GM12878 (cell line): ENCODE data around the gene ZDHHC14. TPM values are rescaled to one million over a fixed set of nuclear protein-coding genes. Genes with fewer than 3 reads are reported as not detected.

ENCODE experiments used
- ASH2L ChIP-seq: fragments of 300-600, 200-600 bp; sonication (generic); IDR thresholded peaks from 2 replicates; pipeline ENCODE4 v1.6.1; 2017; ENCODE audit warnings: low read depth, mild to moderate bottlenecking, borderline replicate concordance
- ATF2 ChIP-seq: IDR thresholded peaks from 2 replicates; pipeline ENCODE4 v1.6.1; 2012; ENCODE audit warnings: low read length, inconsistent platforms
- BMI1 ChIP-seq: fragments of 450-650 bp; IDR thresholded peaks from 2 replicates; pipeline ENCODE4 v1.6.1; 2016; ENCODE audit warnings: mild to moderate bottlenecking, moderate library complexity, borderline replicate concordance
- CEBPB ChIP-seq, 2 experiments: fragments of 150-350 bp in 1 of 2; IDR thresholded peaks; 2 replicates each; pipeline ENCODE4 v1.6.1; 2012 to 2014; ENCODE audit warnings: low read depth in 2 of 2, low read length in 2 of 2, borderline replicate concordance in 1 of 2, inconsistent platforms in 1 of 2
- CHD4 ChIP-seq: fragments of 200-600 bp; sonication (generic); IDR thresholded peaks from 2 replicates; pipeline ENCODE4 v1.6.1; 2016; ENCODE audit warnings: mild to moderate bottlenecking
- DPF2 ChIP-seq: fragments of 450-650 bp; IDR thresholded peaks from 2 replicates; pipeline ENCODE4 v1.6.1; 2017; ENCODE audit warnings: mild to moderate bottlenecking
- IKZF1 ChIP-seq: fragments of 450-650 bp; conservative IDR thresholded peaks from 2 replicates; pipeline ENCODE4 v1.6.1; 2017; ENCODE audit warnings: antibody characterized with exemption, mild to moderate bottlenecking
- KAT2A ChIP-seq: conservative IDR thresholded peaks from 2 replicates; pipeline ENCODE4 v1.6.1; 2011; ENCODE audit warnings: low read depth, low read length; ENCODE audit not compliant: control insufficient read depth
- MXI1 ChIP-seq: fragments of 150-350 bp; IDR thresholded peaks from 2 replicates; pipeline ENCODE4 v1.6.1; 2011; ENCODE audit warnings: low read depth, mild to moderate bottlenecking, inconsistent platforms, low read length, improper control_type of control experiment
- NFXL1 ChIP-seq: fragments of 450-650 bp; IDR thresholded peaks from 2 replicates; pipeline ENCODE4 v1.6.1; 2017; ENCODE audit warnings: antibody characterized with exemption, mild to moderate bottlenecking, borderline replicate concordance
- NR2C2 ChIP-seq: IDR thresholded peaks from 2 replicates; pipeline ENCODE4 v1.6.1; 2011; ENCODE audit warnings: borderline replicate concordance, low read depth; ENCODE audit not compliant: control insufficient read depth, insufficient read length
- POLR2AphosphoS5 ChIP-seq: IDR thresholded peaks from 2 replicates; pipeline ENCODE4 v1.6.1; 2011; ENCODE audit warnings: mild to moderate bottlenecking, low read length, inconsistent platforms
- RBBP5 ChIP-seq: fragments of 200-600 bp; sonication (generic); conservative IDR thresholded peaks from 2 replicates; pipeline ENCODE4 v1.6.1; 2016
- REST ChIP-seq: IDR thresholded peaks from 2 replicates; pipeline ENCODE4 v1.6.1; 2012; ENCODE audit warnings: mild to moderate bottlenecking, low read depth, low read length
- SPI1 ChIP-seq: IDR thresholded peaks from 2 replicates; pipeline ENCODE4 v1.6.1; 2011; ENCODE audit warnings: low read depth, mild to moderate bottlenecking, low read length, moderate library complexity, borderline replicate concordance; ENCODE audit not compliant: insufficient read depth
- SREBF1 ChIP-seq: IDR thresholded peaks from 2 replicates; pipeline ENCODE4 v1.6.1; 2012; ENCODE audit warnings: mild to moderate bottlenecking, low read length
- ZBED1 ChIP-seq: IDR thresholded peaks from 2 replicates; pipeline ENCODE4 v1.6.1; 2016; ENCODE audit warnings: borderline replicate concordance
- ZNF274 ChIP-seq: IDR thresholded peaks from one replicate; pipeline ENCODE4 v1.8.0; 2011; ENCODE audit not compliant: insufficient read length, insufficient read depth
- ZSCAN29 ChIP-seq: fragments of 450-650 bp; IDR thresholded peaks from 2 replicates; pipeline ENCODE4 v1.6.1; 2017; ENCODE audit warnings: mild to moderate bottlenecking, moderate library complexity
- ZZZ3 ChIP-seq: IDR thresholded peaks from 2 replicates; pipeline ENCODE4 v1.6.1; 2011; ENCODE audit warnings: low read depth; ENCODE audit not compliant: control insufficient read depth, insufficient read length
- polyA plus RNA-seq, 11 experiments: library from polyadenylated mRNA; depleted of rRNA in 4 of 11; unstranded in 6 of 11; stranded (reverse) in 5 of 11; fragments of >200 nt; fragmentation: Nextera tagmentation in 4 of 11; fragmentation: Illumina TruSeq in 1 of 11; extraction: Ambion mirVana in 4 of 11; extraction: Trizol in 1 of 11; gene quantifications; 1 replicate in 1 of 11; 2 replicates in 10 of 11; pipeline versions ENCODE4 v1.2.1 to v1.2.3, GENCODE V29; 2011 to 2016; ENCODE audit warnings: inconsistent platforms in 2 of 11, missing spikeins in 2 of 11, low read depth in 1 of 11
- total RNA-seq, 4 experiments: library from RNA; depleted of rRNA in 3 of 4; stranded (reverse); fragments of >200 nt in 3 of 4; fragmentation: Illumina TruSeq in 1 of 4; extraction: Trizol in 1 of 4; gene quantifications; 2 replicates each; pipeline versions ENCODE4 v1.2.1 to v1.2.3, GENCODE V29; 2013 to 2021
- TF ChIP-seq, protein P1 (sequence below): fragments of 450-650 bp; IDR thresholded peaks from 2 replicates; pipeline ENCODE4 v1.6.1; 2017; ENCODE audit warnings: low read depth, mild to moderate bottlenecking, moderate library complexity
- TF ChIP-seq, protein P2 (sequence below): IDR thresholded peaks from 2 replicates; pipeline ENCODE4 v1.6.1; 2011; ENCODE audit warnings: borderline replicate concordance, low read depth, mild to moderate bottlenecking, moderate library complexity, low read length; ENCODE audit not compliant: insufficient read depth, poor library complexity, severe bottlenecking

The ZDHHC14 gene
- total and polyA plus RNA-seq, 10 of the 15 experiments (the other 5 are each of a cell fraction or from before 2014, with no cell fraction given) = 0.15 to 16.0 (median 0.76) TPM; not detected in 1

GRCh38 chr6:157535340-157536222 lies 154.6 kb downstream of the ZDHHC14 start (continued):
- TF ChIP-seq, protein P1, sequence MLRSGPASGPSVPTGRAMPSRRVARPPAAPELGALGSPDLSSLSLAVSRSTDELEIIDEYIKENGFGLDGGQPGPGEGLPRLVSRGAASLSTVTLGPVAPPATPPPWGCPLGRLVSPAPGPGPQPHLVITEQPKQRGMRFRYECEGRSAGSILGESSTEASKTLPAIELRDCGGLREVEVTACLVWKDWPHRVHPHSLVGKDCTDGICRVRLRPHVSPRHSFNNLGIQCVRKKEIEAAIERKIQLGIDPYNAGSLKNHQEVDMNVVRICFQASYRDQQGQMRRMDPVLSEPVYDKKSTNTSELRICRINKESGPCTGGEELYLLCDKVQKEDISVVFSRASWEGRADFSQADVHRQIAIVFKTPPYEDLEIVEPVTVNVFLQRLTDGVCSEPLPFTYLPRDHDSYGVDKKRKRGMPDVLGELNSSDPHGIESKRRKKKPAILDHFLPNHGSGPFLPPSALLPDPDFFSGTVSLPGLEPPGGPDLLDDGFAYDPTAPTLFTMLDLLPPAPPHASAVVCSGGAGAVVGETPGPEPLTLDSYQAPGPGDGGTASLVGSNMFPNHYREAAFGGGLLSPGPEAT = peak; percentile 92; the same call in 1 of the 2 replicates
- TF ChIP-seq CHD4 (no peak), CEBPB (IDR thresholded peaks at IDR 0.05; ENCODE audit: borderline replicate concordance in 1 of 2, low read depth in 2 of 2, low read length in 2 of 2) (no peak), ATF2 (peak; percentile 74), MXI1 (no peak), KAT2A (no peak), POLR2AphosphoS5 (no peak), ZSCAN29 (no peak), ZNF274 (no peak), ZBED1 (0 out of 2 replicates have a peak, but pooled peaks have one; percentile 36), REST (no peak), ASH2L (no peak), NFXL1 (no peak), DPF2 (peak; percentile 90; the same call in 1 of the 2 replicates), SREBF1 (no peak), BMI1 (0 out of 2 replicates have a peak, but pooled peaks have one; percentile 70), NR2C2 (no peak), SPI1 (peak; percentile 88; the same call in 1 of the 2 replicates), ZZZ3 (no peak), IKZF1 (peak; percentile 85), RBBP5 (no peak)
- TF ChIP-seq, protein P2, sequence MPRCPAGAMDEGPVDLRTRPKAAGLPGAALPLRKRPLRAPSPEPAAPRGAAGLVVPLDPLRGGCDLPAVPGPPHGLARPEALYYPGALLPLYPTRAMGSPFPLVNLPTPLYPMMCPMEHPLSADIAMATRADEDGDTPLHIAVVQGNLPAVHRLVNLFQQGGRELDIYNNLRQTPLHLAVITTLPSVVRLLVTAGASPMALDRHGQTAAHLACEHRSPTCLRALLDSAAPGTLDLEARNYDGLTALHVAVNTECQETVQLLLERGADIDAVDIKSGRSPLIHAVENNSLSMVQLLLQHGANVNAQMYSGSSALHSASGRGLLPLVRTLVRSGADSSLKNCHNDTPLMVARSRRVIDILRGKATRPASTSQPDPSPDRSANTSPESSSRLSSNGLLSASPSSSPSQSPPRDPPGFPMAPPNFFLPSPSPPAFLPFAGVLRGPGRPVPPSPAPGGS = no peak
